ENCODE measurements around the gene POMGNT2. TPM values are rescaled to one million over a fixed set of nuclear protein-coding genes. Genes with fewer than 3 reads are reported as not detected.

POMGNT2 gene
- total and polyA plus RNA-seq, 10 of the 15 experiments (the other 5 are each of a cell fraction or from before 2014, with no cell fraction given), result 0.02 to 1.7 (median 0.17) TPM; not detected in 1

GRCh38 chr3:43061101-43061895 lies 44.6 kb downstream of the POMGNT2 start:
- no TSS peak for BruUV-seq (replicated peaks)
- no peak for TF ChIP-seq RCOR1 (conservative IDR thresholded peaks at IDR 0.05; ENCODE audit: low read depth, low read length)
- no peak for TF ChIP-seq ATF3 (IDR thresholded peaks at IDR 0.05; ENCODE audit: borderline replicate concordance, extremely low read depth, low read depth, low read length)
- no peak for TF ChIP-seq SREBF2 (IDR thresholded peaks at IDR 0.05; ENCODE audit: low read length)
- no peak for TF ChIP-seq POLR2AphosphoS2 (IDR thresholded peaks at IDR 0.05; ENCODE audit: low read depth, low read length)
- TF ChIP-seq STAT1 (conservative IDR thresholded peaks at IDR 0.05), result no peak
- TF ChIP-seq MLLT1 (IDR thresholded peaks at IDR 0.05), result no peak
- TF ChIP-seq RELA (IDR thresholded peaks at IDR 0.05; ENCODE audit: borderline replicate concordance, partially characterized antibody), result no peak
- no peak for TF ChIP-seq ZNF274 (IDR thresholded peaks at IDR 0.05; ENCODE audit: insufficient read depth, insufficient read length)
- TF ChIP-seq BMI1 (IDR thresholded peaks at IDR 0.05; ENCODE audit: borderline replicate concordance), result no peak
- Histone ChIP-seq H4K20me1 (ENCODE audit: control insufficient read depth, insufficient read depth) (no peaks in the 10 kb centered on the region), H2AFZ (ENCODE audit: control insufficient read depth, low read depth, low read length) (no peak overlapping the region), H3K36me3 (ENCODE audit: control insufficient read depth in 2 of 2, insufficient read depth in 2 of 2, low read length in 1 of 2) (no peaks in the 10 kb centered on the region), H3K9me3 (replicated peaks; ENCODE audit: control insufficient read depth, insufficient read depth, low read length) (no peaks in the 10 kb centered on the region), H3K27ac (ENCODE audit: control insufficient read depth, insufficient read depth) (no peak overlapping the region), H3K4me3 (no peak overlapping the region), H3K27me3 (replicated peaks in 1 of 2; ENCODE audit: control insufficient read depth in 2 of 2, insufficient read depth in 2 of 2, low read length in 1 of 2) (no peaks in the 10 kb centered on the region), H3K4me2 (ENCODE audit: control insufficient read depth, insufficient read depth) (no peak overlapping the region), H3K4me1 (ENCODE audit: control insufficient read depth, insufficient read depth, low read length) (no peaks in the 10 kb centered on the region), H3K79me2 (ENCODE audit: control insufficient read depth, insufficient read depth, low read length) (no peaks in the 10 kb centered on the region), H3K9ac (ENCODE audit: control insufficient read depth, insufficient read depth, low read length) (no peak overlapping the region)
- WGBS (ENCODE audit: insufficient coverage, insufficient replicate concordance, low lambda C conversion rate, missing lambda C conversion rate), result 35% methylated on average over 8 of the region's 8 CpGs
- intact Hi-C loops (cut with micrococcal nuclease; ENCODE audit: unreplicated experiment), result no loop called here
- ChIA-PET CTCF (no interaction called here), SMC1A (ENCODE audit: uncharacterized antibody, unreplicated experiment) (no interaction called here), POLR2A (no interaction called here), RAD21 (ENCODE audit: unreplicated experiment) (interaction anchor here (1.4 kb wide), 1 partner anchor 99 kb away, joined by 4 read pairs; no protein-coding TSS in a partner anchor)
- in situ Hi-C loops (cut with MboI), result no loop called here
- FAIRE-seq, result no peak
- no peak for ATAC-seq
- DNase-seq (ENCODE audit: low read depth, low spot score), result no peak
